Measurements from ENCODE around the gene INPP5K.

- TF ChIP-seq, protein P1, sequence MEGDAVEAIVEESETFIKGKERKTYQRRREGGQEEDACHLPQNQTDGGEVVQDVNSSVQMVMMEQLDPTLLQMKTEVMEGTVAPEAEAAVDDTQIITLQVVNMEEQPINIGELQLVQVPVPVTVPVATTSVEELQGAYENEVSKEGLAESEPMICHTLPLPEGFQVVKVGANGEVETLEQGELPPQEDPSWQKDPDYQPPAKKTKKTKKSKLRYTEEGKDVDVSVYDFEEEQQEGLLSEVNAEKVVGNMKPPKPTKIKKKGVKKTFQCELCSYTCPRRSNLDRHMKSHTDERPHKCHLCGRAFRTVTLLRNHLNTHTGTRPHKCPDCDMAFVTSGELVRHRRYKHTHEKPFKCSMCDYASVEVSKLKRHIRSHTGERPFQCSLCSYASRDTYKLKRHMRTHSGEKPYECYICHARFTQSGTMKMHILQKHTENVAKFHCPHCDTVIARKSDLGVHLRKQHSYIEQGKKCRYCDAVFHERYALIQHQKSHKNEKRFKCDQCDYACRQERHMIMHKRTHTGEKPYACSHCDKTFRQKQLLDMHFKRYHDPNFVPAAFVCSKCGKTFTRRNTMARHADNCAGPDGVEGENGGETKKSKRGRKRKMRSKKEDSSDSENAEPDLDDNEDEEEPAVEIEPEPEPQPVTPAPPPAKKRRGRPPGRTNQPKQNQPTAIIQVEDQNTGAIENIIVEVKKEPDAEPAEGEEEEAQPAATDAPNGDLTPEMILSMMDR (IDR thresholded peaks at IDR 0.05): no peak
- no peak for TF ChIP-seq POLR2AphosphoS5 (IDR thresholded peaks at IDR 0.05)
- no peak for TF ChIP-seq EP300 (IDR thresholded peaks at IDR 0.05)
- TF ChIP-seq POLR2A (IDR thresholded peaks at IDR 0.05): peak in 1 of 2 donors; percentile 20
Measured at GRCh38 chr17:1491443-1492248, 24.8 kb downstream of the INPP5K start.
